Uterus (tissue), 2 donors: ENCODE measurements around the gene GZMA.

Experiments
- CTCF ChIP-seq, 4 experiments: fragments of 200-600 bp in 2 of 4; fragments of 450-650 bp in 2 of 4; sonication (generic) in 2 of 4; IDR thresholded peaks; one replicate each; pipeline ENCODE4 v1.5.1; 2016 to 2019; ENCODE audit warnings: antibody characterized with exemption in 4 of 4, mild to moderate bottlenecking in 2 of 4, moderate library complexity in 1 of 4
- POLR2A ChIP-seq, 2 donors: fragments of 450-650 bp; IDR thresholded peaks; one replicate each; pipeline ENCODE4 v1.6.1; 2016; ENCODE audit warnings: antibody characterized with exemption in 2 of 2, mild to moderate bottlenecking in 1 of 2, moderate library complexity in 1 of 2

- TF ChIP-seq CTCF (IDR thresholded peaks at IDR 0.05) (no peak), POLR2A (IDR thresholded peaks at IDR 0.05) (no peak)
Measured at GRCh38 chr5:55081541-55081940, 20.9 kb upstream of the GZMA start.
